GM23338 (cell line): ENCODE results near the gene SH3RF3. TPM values are rescaled to one million over a fixed set of nuclear protein-coding genes. Genes with fewer than 3 reads are reported as not detected.

Experiments
- EZH2 ChIP-seq: fragments of 200-600 bp; sonication (generic); IDR thresholded peaks from one replicate; pipeline ENCODE4 v1.8.0; 2017; ENCODE audit warnings: antibody characterized with exemption, mild to moderate bottlenecking, low read depth; ENCODE audit not compliant: unreplicated experiment
- EZH2phosphoT487 ChIP-seq: fragments of 200-600 bp; sonication (generic); IDR thresholded peaks from one replicate; pipeline ENCODE4 v1.8.1; 2018; ENCODE audit warnings: antibody characterized with exemption; ENCODE audit not compliant: unreplicated experiment
- NANOG ChIP-seq: IDR thresholded peaks from 2 replicates; pipeline ENCODE4 v1.6.1; 2016; ENCODE audit warnings: antibody characterized with exemption, borderline replicate concordance
- POLR2AphosphoS5 ChIP-seq: IDR thresholded peaks from 2 replicates; pipeline ENCODE4 v1.6.1; 2016; ENCODE audit warnings: antibody characterized with exemption, low read depth
- ZNF331 ChIP-seq: fragments of 250-450 bp; sonication (Bioruptor Pico); IDR thresholded peaks from 2 replicates; pipeline ENCODE4 v1.5.0; 2020; ENCODE audit warnings: low read depth, mild to moderate bottlenecking, moderate library complexity
- polyA plus RNA-seq: library from polyadenylated mRNA; unstranded; fragments of >200 nt; fragmentation: Nextera tagmentation; extraction: Ambion mirVana; gene quantifications from 2 replicates; pipeline ENCODE4 v1.2.1, GENCODE V29; 2016
- total RNA-seq: library from RNA; depleted of rRNA; stranded (reverse); fragments of >200 nt; shearing (Covaris generic); gene quantifications from 2 replicates; pipeline ENCODE4 v1.2.3, GENCODE V29; 2014
- TF ChIP-seq, protein P1 (sequence below): fragments of 250-450 bp; sonication (Bioruptor Pico); IDR thresholded peaks from 2 replicates; pipeline ENCODE4 v1.5.0; 2020; ENCODE audit warnings: mild to moderate bottlenecking, moderate library complexity
- TF ChIP-seq, protein P2 (sequence below): IDR thresholded peaks from 2 replicates; pipeline ENCODE4 v1.6.1; 2016; ENCODE audit warnings: antibody characterized with exemption
- TF ChIP-seq, protein P3 (sequence below): IDR thresholded peaks from one replicate; pipeline ENCODE4 v1.6.1; 2018; ENCODE audit warnings: antibody characterized with exemption; ENCODE audit not compliant: unreplicated experiment

SH3RF3 gene
- total and polyA plus RNA-seq, 2 experiments from 2014 or later, result 0.11 to 0.63 TPM

DNA sequence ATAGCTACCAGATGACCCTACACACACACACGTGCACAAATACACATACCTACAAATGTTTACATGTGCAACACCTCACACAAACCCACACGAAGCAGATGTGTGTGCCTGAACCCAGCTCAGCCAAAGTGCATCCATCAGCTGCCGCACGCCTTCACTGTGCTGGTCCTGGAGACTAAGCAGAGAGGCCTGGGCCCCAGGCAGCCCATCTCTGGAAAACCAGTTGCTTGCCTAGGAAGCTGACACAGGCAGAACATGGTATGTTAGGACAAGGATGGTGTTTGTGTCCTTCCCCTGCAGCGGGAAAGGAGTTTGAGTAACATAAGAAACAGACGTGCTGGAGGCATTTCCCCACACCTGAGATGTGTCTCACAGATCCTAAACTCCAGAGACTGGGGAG is 398.1 kb downstream of the SH3RF3 start (continued):
- TF ChIP-seq, protein P1, sequence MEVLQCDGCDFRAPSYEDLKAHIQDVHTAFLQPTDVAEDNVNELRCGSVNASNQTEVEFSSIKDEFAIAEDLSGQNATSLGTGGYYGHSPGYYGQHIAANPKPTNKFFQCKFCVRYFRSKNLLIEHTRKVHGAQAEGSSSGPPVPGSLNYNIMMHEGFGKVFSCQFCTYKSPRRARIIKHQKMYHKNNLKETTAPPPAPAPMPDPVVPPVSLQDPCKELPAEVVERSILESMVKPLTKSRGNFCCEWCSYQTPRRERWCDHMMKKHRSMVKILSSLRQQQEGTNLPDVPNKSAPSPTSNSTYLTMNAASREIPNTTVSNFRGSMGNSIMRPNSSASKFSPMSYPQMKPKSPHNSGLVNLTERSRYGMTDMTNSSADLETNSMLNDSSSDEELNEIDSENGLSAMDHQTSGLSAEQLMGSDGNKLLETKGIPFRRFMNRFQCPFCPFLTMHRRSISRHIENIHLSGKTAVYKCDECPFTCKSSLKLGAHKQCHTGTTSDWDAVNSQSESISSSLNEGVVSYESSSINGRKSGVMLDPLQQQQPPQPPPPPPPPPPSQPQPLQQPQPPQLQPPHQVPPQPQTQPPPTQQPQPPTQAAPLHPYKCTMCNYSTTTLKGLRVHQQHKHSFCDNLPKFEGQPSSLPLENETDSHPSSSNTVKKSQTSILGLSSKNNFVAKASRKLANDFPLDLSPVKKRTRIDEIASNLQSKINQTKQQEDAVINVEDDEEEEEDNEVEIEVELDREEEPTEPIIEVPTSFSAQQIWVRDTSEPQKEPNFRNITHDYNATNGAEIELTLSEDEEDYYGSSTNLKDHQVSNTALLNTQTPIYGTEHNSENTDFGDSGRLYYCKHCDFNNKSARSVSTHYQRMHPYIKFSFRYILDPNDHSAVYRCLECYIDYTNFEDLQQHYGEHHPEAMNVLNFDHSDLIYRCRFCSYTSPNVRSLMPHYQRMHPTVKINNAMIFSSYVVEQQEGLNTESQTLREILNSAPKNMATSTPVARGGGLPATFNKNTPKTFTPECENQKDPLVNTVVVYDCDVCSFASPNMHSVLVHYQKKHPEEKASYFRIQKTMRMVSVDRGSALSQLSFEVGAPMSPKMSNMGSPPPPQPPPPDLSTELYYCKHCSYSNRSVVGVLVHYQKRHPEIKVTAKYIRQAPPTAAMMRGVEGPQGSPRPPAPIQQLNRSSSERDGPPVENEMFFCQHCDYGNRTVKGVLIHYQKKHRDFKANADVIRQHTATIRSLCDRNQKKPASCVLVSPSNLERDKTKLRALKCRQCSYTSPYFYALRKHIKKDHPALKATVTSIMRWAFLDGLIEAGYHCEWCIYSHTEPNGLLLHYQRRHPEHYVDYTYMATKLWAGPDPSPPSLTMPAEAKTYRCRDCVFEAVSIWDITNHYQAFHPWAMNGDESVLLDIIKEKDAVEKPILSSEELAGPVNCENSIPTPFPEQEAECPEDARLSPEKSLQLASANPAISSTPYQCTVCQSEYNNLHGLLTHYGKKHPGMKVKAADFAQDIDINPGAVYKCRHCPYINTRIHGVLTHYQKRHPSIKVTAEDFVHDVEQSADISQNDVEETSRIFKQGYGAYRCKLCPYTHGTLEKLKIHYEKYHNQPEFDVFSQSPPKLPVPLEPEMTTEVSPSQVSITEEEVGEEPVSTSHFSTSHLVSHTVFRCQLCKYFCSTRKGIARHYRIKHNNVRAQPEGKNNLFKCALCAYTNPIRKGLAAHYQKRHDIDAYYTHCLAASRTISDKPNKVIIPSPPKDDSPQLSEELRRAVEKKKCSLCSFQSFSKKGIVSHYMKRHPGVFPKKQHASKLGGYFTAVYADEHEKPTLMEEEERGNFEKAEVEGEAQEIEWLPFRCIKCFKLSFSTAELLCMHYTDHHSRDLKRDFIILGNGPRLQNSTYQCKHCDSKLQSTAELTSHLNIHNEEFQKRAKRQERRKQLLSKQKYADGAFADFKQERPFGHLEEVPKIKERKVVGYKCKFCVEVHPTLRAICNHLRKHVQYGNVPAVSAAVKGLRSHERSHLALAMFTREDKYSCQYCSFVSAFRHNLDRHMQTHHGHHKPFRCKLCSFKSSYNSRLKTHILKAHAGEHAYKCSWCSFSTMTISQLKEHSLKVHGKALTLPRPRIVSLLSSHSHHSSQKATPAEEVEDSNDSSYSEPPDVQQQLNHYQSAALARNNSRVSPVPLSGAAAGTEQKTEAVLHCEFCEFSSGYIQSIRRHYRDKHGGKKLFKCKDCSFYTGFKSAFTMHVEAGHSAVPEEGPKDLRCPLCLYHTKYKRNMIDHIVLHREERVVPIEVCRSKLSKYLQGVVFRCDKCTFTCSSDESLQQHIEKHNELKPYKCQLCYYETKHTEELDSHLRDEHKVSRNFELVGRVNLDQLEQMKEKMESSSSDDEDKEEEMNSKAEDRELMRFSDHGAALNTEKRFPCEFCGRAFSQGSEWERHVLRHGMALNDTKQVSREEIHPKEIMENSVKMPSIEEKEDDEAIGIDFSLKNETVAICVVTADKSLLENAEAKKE (CRISPR knock-in tag), result no peak
- TF ChIP-seq ZNF331 (CRISPR knock-in tag) (no peak), EZH2 (no peak), EZH2phosphoT487 (no peak), NANOG (no peak), POLR2AphosphoS5 (no peak)
- TF ChIP-seq, protein P2, sequence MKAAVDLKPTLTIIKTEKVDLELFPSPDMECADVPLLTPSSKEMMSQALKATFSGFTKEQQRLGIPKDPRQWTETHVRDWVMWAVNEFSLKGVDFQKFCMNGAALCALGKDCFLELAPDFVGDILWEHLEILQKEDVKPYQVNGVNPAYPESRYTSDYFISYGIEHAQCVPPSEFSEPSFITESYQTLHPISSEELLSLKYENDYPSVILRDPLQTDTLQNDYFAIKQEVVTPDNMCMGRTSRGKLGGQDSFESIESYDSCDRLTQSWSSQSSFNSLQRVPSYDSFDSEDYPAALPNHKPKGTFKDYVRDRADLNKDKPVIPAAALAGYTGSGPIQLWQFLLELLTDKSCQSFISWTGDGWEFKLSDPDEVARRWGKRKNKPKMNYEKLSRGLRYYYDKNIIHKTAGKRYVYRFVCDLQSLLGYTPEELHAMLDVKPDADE, result no peak
- TF ChIP-seq, protein P3, sequence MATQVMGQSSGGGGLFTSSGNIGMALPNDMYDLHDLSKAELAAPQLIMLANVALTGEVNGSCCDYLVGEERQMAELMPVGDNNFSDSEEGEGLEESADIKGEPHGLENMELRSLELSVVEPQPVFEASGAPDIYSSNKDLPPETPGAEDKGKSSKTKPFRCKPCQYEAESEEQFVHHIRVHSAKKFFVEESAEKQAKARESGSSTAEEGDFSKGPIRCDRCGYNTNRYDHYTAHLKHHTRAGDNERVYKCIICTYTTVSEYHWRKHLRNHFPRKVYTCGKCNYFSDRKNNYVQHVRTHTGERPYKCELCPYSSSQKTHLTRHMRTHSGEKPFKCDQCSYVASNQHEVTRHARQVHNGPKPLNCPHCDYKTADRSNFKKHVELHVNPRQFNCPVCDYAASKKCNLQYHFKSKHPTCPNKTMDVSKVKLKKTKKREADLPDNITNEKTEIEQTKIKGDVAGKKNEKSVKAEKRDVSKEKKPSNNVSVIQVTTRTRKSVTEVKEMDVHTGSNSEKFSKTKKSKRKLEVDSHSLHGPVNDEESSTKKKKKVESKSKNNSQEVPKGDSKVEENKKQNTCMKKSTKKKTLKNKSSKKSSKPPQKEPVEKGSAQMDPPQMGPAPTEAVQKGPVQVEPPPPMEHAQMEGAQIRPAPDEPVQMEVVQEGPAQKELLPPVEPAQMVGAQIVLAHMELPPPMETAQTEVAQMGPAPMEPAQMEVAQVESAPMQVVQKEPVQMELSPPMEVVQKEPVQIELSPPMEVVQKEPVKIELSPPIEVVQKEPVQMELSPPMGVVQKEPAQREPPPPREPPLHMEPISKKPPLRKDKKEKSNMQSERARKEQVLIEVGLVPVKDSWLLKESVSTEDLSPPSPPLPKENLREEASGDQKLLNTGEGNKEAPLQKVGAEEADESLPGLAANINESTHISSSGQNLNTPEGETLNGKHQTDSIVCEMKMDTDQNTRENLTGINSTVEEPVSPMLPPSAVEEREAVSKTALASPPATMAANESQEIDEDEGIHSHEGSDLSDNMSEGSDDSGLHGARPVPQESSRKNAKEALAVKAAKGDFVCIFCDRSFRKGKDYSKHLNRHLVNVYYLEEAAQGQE, result no peak
